ENCODE measurements around the gene CCDC14.
"Not testable (repeated sequence)": the region's sequence is repeated elsewhere in the genome, so short reads cannot be mapped to it uniquely, and the experiment has no call there.

The CCDC14 gene

GRCh38 chr3:123960781-123961507 is at the start of gene CCDC14:
Gene CCDC14 (minus strand): TSS chr3:123961229. CDS start chr3:123961173, 56 bp downstream.
- peak; percentile 72 for DNase-seq

GRCh38 chr3:124008321-124008720 is 47.3 kb upstream of the CCDC14 start:
- not testable (repeated sequence) for DNase-seq

- no peak for DNase-seq
Observed at GRCh38 chr3:124007186-124007585, 46.2 kb upstream of the CCDC14 start.

GRCh38 chr3:124002405-124003079 is 41.5 kb upstream of the CCDC14 start:
- not testable (repeated sequence) for DNase-seq

- DNase-seq: not testable (repeated sequence)
Observed at GRCh38 chr3:124001366-124001765, 40.3 kb upstream of the CCDC14 start.

GRCh38 chr3:123997543-123997942 is 36.5 kb upstream of the CCDC14 start:
- DNase-seq: no peak

- DNase-seq: no peak
Observed at GRCh38 chr3:123993818-123994217, 32.8 kb upstream of the CCDC14 start.

GRCh38 chr3:123991730-123992588 is 30.9 kb upstream of the CCDC14 start, which contains the start of gene ROPN1:
Gene ROPN1 (minus strand): TSS chr3:123992124. CDS start chr3:123980481, 11,643 bp downstream.
- not testable (repeated sequence) for DNase-seq

GRCh38 chr3:123986427-123986826 is 25.4 kb upstream of the CCDC14 start:
- no peak for DNase-seq

GRCh38 chr3:123984957-123985356 is 23.9 kb upstream of the CCDC14 start:
- DNase-seq: no peak

GRCh38 chr3:123984350-123984749 is 23.3 kb upstream of the CCDC14 start:
- no peak for DNase-seq

- DNase-seq: not testable (repeated sequence)
Observed at GRCh38 chr3:123981317-123981716, 20.3 kb upstream of the CCDC14 start.

- DNase-seq: no peak
Observed at GRCh38 chr3:123980539-123980938, 19.5 kb upstream of the CCDC14 start.

GRCh38 chr3:123979525-123980501 is 18.8 kb upstream of the CCDC14 start:
- not testable (repeated sequence) for DNase-seq

GRCh38 chr3:123976904-123977303 is 15.9 kb upstream of the CCDC14 start:
- DNase-seq: not testable (repeated sequence)

GRCh38 chr3:123976181-123976898 is 15.3 kb upstream of the CCDC14 start:
- not testable (repeated sequence) for DNase-seq

- DNase-seq: not testable (repeated sequence)
Observed at GRCh38 chr3:123975030-123975429, 14.0 kb upstream of the CCDC14 start.

GRCh38 chr3:123971406-123971805 is 10.4 kb upstream of the CCDC14 start:
- DNase-seq: no peak

- not testable (repeated sequence) for DNase-seq
Observed at GRCh38 chr3:123967260-123967659, 6.2 kb upstream of the CCDC14 start.

- DNase-seq: not testable (repeated sequence)
Observed at GRCh38 chr3:123966799-123967198, 5.8 kb upstream of the CCDC14 start.

- DNase-seq: not testable (repeated sequence)
Observed at GRCh38 chr3:123964793-123965192, 3.8 kb upstream of the CCDC14 start.
